Measurements from ENCODE around the gene MMP20. TPM values are rescaled to one million over a fixed set of nuclear protein-coding genes. Genes with fewer than 3 reads are reported as not detected.
A peak's percentile ranks its signal among the peaks of the same experiment; 100 is the strongest.

The MMP20 gene
- total and polyA plus RNA-seq, 2 of the 13 experiments (the other 11 are each of a cell fraction or from before 2014, with no cell fraction given) = 0.05 TPM; not detected in 1

DNA sequence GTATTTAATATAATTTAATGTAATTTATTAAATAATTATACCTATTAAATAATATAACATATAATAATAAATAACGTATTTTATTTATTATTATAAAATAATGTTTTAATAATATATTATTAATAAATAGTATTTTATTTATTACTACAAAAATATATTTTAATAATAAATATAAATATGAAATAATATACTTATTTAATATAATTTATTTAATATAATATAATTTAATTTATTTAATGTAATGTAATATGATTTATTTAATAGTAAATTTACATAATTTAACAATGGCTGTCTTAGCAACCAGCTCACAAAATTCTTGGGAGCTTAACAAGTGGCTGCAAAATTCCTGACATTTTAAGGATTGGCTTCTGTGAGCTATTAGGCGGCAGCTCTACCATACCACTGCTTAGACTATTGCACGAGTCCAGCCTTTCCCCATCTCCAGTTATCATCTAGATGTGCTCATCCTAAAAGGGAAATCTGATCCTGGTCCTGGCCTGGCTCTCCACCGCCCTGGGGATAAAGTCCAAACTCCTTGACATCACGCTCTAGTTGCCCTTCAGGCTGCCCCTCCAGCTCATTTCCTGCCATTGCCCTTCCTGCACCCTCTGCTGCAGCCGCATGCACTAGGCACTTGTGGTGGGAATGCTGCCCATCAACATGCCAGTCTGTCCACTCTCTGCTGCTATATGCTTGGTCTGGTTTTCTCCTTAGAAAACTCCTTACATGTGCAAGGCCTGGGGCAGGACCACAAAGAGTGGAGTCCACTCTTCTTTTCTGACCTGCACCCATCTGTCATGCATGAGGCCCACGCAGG, 9.8 kb downstream of the MMP20 start (continued):
- TF ChIP-seq PCBP2 (optimal IDR thresholded peaks at IDR 0.05; ENCODE audit: low read depth, low read length, poor library complexity, severe bottlenecking) (no peak), LCORL (IDR thresholded peaks at IDR 0.05) (no peak), LCORL (CRISPR knock-in tag; IDR thresholded peaks at IDR 0.05) (peak; percentile 82), ZFP36L1 (CRISPR knock-in tag; IDR thresholded peaks at IDR 0.05) (peak; percentile 57; the same call in 1 of the 2 replicates), KAT8 (CRISPR knock-in tag; IDR thresholded peaks at IDR 0.05) (peak; percentile 44; the same call in 1 of the 2 replicates), NAIF1 (CRISPR knock-in tag; IDR thresholded peaks at IDR 0.05; ENCODE audit: borderline replicate concordance) (no peak), ZFP1 (CRISPR knock-in tag; IDR thresholded peaks at IDR 0.05) (no peak), KLF16 (CRISPR knock-in tag; IDR thresholded peaks at IDR 0.05) (no peak), ZNF569 (CRISPR knock-in tag; IDR thresholded peaks at IDR 0.05; ENCODE audit: borderline replicate concordance) (no peak), MYNN (CRISPR knock-in tag; IDR thresholded peaks at IDR 0.05; ENCODE audit: low read depth) (no peak), ZNF709 (CRISPR knock-in tag; IDR thresholded peaks at IDR 0.05) (no peak), ZNF790 (CRISPR knock-in tag; IDR thresholded peaks at IDR 0.05; ENCODE audit: borderline replicate concordance) (no peak), DNMT1 (CRISPR knock-in tag; IDR thresholded peaks at IDR 0.05) (no peak), ZNF138 (CRISPR knock-in tag; IDR thresholded peaks at IDR 0.05; ENCODE audit: low read depth) (no peak), ARID2 (CRISPR knock-in tag; IDR thresholded peaks at IDR 0.05; ENCODE audit: borderline replicate concordance) (0 out of 2 replicates have a peak, but pooled peaks have one; percentile 66), CENPX (CRISPR knock-in tag; IDR thresholded peaks at IDR 0.05) (no peak), PHB2 (IDR thresholded peaks at IDR 0.05; ENCODE audit: partially characterized antibody) (no peak), ATRX (CRISPR knock-in tag; IDR thresholded peaks at IDR 0.05; ENCODE audit: borderline replicate concordance) (no peak), ZNF746 (CRISPR knock-in tag; IDR thresholded peaks at IDR 0.05) (no peak), MAF1 (CRISPR knock-in tag; IDR thresholded peaks at IDR 0.05; ENCODE audit: borderline replicate concordance) (no peak)
- TF ChIP-seq, protein P1, sequence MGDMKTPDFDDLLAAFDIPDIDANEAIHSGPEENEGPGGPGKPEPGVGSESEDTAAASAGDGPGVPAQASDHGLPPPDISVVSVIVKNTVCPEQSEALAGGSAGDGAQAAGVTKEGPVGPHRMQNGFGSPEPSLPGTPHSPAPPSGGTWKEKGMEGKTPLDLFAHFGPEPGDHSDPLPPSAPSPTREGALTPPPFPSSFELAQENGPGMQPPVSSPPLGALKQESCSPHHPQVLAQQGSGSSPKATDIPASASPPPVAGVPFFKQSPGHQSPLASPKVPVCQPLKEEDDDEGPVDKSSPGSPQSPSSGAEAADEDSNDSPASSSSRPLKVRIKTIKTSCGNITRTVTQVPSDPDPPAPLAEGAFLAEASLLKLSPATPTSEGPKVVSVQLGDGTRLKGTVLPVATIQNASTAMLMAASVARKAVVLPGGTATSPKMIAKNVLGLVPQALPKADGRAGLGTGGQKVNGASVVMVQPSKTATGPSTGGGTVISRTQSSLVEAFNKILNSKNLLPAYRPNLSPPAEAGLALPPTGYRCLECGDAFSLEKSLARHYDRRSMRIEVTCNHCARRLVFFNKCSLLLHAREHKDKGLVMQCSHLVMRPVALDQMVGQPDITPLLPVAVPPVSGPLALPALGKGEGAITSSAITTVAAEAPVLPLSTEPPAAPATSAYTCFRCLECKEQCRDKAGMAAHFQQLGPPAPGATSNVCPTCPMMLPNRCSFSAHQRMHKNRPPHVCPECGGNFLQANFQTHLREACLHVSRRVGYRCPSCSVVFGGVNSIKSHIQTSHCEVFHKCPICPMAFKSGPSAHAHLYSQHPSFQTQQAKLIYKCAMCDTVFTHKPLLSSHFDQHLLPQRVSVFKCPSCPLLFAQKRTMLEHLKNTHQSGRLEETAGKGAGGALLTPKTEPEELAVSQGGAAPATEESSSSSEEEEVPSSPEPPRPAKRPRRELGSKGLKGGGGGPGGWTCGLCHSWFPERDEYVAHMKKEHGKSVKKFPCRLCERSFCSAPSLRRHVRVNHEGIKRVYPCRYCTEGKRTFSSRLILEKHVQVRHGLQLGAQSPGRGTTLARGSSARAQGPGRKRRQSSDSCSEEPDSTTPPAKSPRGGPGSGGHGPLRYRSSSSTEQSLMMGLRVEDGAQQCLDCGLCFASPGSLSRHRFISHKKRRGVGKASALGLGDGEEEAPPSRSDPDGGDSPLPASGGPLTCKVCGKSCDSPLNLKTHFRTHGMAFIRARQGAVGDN (CRISPR knock-in tag; IDR thresholded peaks at IDR 0.05) = peak; percentile 76
- TF ChIP-seq, protein P2, sequence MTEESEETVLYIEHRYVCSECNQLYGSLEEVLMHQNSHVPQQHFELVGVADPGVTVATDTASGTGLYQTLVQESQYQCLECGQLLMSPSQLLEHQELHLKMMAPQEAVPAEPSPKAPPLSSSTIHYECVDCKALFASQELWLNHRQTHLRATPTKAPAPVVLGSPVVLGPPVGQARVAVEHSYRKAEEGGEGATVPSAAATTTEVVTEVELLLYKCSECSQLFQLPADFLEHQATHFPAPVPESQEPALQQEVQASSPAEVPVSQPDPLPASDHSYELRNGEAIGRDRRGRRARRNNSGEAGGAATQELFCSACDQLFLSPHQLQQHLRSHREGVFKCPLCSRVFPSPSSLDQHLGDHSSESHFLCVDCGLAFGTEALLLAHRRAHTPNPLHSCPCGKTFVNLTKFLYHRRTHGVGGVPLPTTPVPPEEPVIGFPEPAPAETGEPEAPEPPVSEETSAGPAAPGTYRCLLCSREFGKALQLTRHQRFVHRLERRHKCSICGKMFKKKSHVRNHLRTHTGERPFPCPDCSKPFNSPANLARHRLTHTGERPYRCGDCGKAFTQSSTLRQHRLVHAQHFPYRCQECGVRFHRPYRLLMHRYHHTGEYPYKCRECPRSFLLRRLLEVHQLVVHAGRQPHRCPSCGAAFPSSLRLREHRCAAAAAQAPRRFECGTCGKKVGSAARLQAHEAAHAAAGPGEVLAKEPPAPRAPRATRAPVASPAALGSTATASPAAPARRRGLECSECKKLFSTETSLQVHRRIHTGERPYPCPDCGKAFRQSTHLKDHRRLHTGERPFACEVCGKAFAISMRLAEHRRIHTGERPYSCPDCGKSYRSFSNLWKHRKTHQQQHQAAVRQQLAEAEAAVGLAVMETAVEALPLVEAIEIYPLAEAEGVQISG (CRISPR knock-in tag; IDR thresholded peaks at IDR 0.05) = no peak
- TF ChIP-seq, protein P3, sequence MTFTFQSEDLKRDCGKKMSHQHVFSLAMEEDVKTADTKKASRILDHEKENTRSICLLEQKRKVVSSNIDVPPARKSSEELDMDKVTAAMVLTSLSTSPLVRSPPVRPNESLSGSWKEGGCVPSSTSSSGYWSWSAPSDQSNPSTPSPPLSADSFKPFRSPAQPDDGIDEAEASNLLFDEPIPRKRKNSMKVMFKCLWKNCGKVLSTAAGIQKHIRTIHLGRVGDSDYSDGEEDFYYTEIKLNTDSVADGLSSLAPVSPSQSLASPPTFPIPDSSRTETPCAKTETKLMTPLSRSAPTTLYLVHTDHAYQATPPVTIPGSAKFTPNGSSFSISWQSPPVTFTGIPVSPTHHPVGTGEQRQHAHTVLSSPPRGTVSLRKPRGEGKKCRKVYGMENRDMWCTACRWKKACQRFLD (CRISPR knock-in tag; IDR thresholded peaks at IDR 0.05; ENCODE audit: borderline replicate concordance) = no peak

Data from HepG2 (cell line).